Lower leg skin (tissue), 3 donors: ENCODE results near the gene HOXA7.

Experiments
- POLR2A ChIP-seq, 2 donors: fragments of 450-650 bp; IDR thresholded peaks; one replicate each; pipeline ENCODE4 v1.6.1; 2016 to 2017; ENCODE audit warnings: antibody characterized with exemption in 2 of 2, mild to moderate bottlenecking in 1 of 2, moderate library complexity in 1 of 2
- TF ChIP-seq, protein P1 (sequence below), 3 donors: fragments of 450-650 bp; IDR thresholded peaks; one replicate each; pipeline ENCODE4 v1.5.1; 2016; ENCODE audit warnings: antibody characterized with exemption in 3 of 3, mild to moderate bottlenecking in 3 of 3, moderate library complexity in 2 of 3

DNA sequence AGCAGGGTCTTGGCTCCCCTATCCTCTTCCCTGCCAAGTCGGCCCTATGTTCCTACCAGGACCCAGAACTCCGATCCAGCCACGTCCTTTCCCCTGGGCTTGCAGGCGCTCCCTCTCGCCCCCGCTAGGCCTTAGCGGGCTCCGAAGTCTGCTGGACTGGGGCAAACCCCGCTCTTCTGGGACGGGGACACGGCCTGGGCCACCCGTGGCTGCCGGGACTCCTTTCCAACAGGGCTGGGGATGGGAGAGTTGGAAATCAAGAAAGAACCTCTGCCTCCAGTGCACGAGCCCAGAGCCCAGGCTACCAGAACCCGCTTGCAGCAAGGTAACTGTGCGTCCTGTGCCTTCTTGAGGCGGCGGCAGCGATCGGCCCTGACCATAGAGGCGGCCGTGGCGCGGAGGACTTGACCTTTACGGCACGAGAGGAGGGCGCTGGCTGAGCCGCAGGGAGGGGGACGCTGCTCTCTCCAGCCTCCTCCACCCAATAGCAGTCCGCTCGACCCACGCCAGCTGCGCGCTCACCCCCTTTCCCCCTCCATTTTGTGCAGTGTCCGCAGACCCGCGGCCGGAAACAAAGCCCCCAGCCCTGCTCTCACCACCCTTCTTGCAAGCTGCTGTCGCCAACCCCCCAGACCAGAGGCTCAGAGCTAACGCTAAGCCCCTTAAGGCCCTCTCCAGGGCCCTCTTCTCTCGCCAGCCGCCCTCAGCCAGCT, 35.5 kb upstream of the HOXA7 start:
- TF ChIP-seq, protein P1, sequence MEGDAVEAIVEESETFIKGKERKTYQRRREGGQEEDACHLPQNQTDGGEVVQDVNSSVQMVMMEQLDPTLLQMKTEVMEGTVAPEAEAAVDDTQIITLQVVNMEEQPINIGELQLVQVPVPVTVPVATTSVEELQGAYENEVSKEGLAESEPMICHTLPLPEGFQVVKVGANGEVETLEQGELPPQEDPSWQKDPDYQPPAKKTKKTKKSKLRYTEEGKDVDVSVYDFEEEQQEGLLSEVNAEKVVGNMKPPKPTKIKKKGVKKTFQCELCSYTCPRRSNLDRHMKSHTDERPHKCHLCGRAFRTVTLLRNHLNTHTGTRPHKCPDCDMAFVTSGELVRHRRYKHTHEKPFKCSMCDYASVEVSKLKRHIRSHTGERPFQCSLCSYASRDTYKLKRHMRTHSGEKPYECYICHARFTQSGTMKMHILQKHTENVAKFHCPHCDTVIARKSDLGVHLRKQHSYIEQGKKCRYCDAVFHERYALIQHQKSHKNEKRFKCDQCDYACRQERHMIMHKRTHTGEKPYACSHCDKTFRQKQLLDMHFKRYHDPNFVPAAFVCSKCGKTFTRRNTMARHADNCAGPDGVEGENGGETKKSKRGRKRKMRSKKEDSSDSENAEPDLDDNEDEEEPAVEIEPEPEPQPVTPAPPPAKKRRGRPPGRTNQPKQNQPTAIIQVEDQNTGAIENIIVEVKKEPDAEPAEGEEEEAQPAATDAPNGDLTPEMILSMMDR (IDR thresholded peaks at IDR 0.05), result no peak
- TF ChIP-seq POLR2A (IDR thresholded peaks at IDR 0.05), result no peak
